Measurements from ENCODE around the gene TMEM80.
A peak's percentile ranks its signal among the peaks of the same experiment; 100 is the strongest.

The TMEM80 gene

DNA sequence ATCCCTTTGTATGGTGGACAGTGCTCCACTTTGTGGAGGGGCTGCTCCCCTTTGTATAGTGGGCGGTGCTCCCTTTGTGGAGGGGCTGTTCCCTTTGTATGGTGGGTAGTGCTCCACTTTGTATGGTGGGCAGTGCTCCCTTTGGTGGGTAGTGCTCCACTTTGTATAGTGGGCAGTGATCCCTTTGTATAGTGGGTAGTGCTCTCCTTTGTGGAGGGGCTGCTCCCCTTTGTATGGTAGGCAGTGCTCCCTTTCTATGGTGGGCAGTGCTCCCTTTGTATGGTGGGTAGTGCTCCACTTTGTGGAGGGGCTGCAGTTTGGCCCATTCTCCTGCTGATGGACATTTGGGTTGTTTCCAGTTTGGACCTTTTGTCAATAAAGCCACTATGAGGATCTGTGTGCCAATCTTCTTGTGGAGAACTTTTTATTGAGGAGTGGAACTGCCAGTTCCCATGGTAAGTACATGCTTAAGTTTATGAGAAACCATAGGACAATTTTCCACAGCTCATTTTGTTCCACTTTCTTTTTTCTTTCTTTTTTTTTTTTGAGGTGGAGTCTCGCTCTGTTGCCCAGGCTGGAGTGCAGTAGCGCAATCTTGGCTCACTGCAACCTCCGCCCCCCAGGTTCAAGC is 47.1 kb downstream of the TMEM80 start:
- DNase-seq (ENCODE audit: extremely low spot score) = no peak
- CTCF ChIA-PET = interaction anchor here (0.8 kb wide), 1 partner anchor 11 kb away, joined by 3 read pairs; no protein-coding TSS in a partner anchor
- POLR2A ChIA-PET = no interaction called here
- TF ChIP-seq ZNF384 (IDR thresholded peaks at IDR 0.05) (no peak; the same call in 1 of the 2 replicates), FOXM1 (IDR thresholded peaks at IDR 0.05; ENCODE audit: borderline replicate concordance) (no peak), FOXA1 (IDR thresholded peaks at IDR 0.05) (no peak), BHLHE40 (IDR thresholded peaks at IDR 0.05; ENCODE audit: borderline replicate concordance) (no peak)

GRCh38 chr11:745428-745827 is 49.8 kb downstream of the TMEM80 start:
- DNase-seq (ENCODE audit: extremely low spot score) = no peak
- POLR2A ChIA-PET = interaction anchor here (2.5 kb wide), 1 partner anchor 19 kb away, joined by 11 read pairs; no protein-coding TSS in a partner anchor
- CTCF ChIA-PET = interaction anchor here (2.1 kb wide), 1 partner anchor 17 kb away, joined by 5 read pairs; no protein-coding TSS in a partner anchor
- TF ChIP-seq ARNT (IDR thresholded peaks at IDR 0.05) (no peak), NFRKB (IDR thresholded peaks at IDR 0.05) (no peak), ZNF384 (IDR thresholded peaks at IDR 0.05) (no peak), BHLHE40 (IDR thresholded peaks at IDR 0.05; ENCODE audit: borderline replicate concordance) (no peak), L3MBTL2 (conservative IDR thresholded peaks at IDR 0.05) (no peak), ELF4 (IDR thresholded peaks at IDR 0.05) (no peak), FOXA1 (IDR thresholded peaks at IDR 0.05) (no peak), FOXM1 (IDR thresholded peaks at IDR 0.05; ENCODE audit: borderline replicate concordance) (no peak), SUZ12 (IDR thresholded peaks at IDR 0.05) (no peak), HDGF (IDR thresholded peaks at IDR 0.05; ENCODE audit: borderline replicate concordance) (no peak), SP1 (IDR thresholded peaks at IDR 0.05) (no peak), CTBP1 (IDR thresholded peaks at IDR 0.05; ENCODE audit: borderline replicate concordance) (no peak), LEF1 (IDR thresholded peaks at IDR 0.05; ENCODE audit: borderline replicate concordance) (no peak), TARDBP (IDR thresholded peaks at IDR 0.05) (no peak), FOXK2 (IDR thresholded peaks at IDR 0.05) (no peak)
- TF ChIP-seq, protein P1, sequence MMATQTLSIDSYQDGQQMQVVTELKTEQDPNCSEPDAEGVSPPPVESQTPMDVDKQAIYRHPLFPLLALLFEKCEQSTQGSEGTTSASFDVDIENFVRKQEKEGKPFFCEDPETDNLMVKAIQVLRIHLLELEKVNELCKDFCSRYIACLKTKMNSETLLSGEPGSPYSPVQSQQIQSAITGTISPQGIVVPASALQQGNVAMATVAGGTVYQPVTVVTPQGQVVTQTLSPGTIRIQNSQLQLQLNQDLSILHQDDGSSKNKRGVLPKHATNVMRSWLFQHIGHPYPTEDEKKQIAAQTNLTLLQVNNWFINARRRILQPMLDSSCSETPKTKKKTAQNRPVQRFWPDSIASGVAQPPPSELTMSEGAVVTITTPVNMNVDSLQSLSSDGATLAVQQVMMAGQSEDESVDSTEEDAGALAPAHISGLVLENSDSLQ (IDR thresholded peaks at IDR 0.05) = no peak

GRCh38 chr11:746289-747157 is 50.9 kb downstream of the TMEM80 start:
- TF ChIP-seq L3MBTL2 (conservative IDR thresholded peaks at IDR 0.05) = peak; percentile 49; the same call in 1 of the 2 replicates
- TF ChIP-seq FOXM1 (IDR thresholded peaks at IDR 0.05; ENCODE audit: borderline replicate concordance) = no peak
- no peak for TF ChIP-seq BHLHE40 (IDR thresholded peaks at IDR 0.05; ENCODE audit: borderline replicate concordance)
- TF ChIP-seq TARDBP (IDR thresholded peaks at IDR 0.05) = no peak
- no peak for TF ChIP-seq FOXK2 (IDR thresholded peaks at IDR 0.05)
- TF ChIP-seq HDGF (IDR thresholded peaks at IDR 0.05; ENCODE audit: borderline replicate concordance) = no peak
- TF ChIP-seq, protein P1 (IDR thresholded peaks at IDR 0.05) = no peak
- no peak for TF ChIP-seq SP1 (IDR thresholded peaks at IDR 0.05)
- ChIA-PET CTCF (interaction anchor here (0.6 to 1.0 kb wide), 4 partner anchors 17 to 165 kb away, joined by 3 read pairs; partner anchors contain the start of gene TMEM80), POLR2A (interaction anchor here (0.6 to 2.6 kb wide), 13 partner anchors 10 to 284 kb away, joined by 3 to 13 read pairs (median 3); no protein-coding TSS in a partner anchor)
- DNase-seq (ENCODE audit: extremely low spot score) = no peak

GRCh38 chr11:747158-748006 is 51.8 kb downstream of the TMEM80 start, which contains the start of gene TALDO1:
TSS of gene TALDO1 (plus strand) at chr11:747464. CDS start at chr11:747482, 18 bp downstream.
- POLR2A ChIA-PET = interaction anchor here (0.5 to 2.6 kb wide), 17 partner anchors 8 to 520 kb away, joined by 3 to 13 read pairs (median 3); no protein-coding TSS in a partner anchor
- no peak for TF ChIP-seq FOXM1 (IDR thresholded peaks at IDR 0.05; ENCODE audit: borderline replicate concordance)
- no peak for TF ChIP-seq SP1 (IDR thresholded peaks at IDR 0.05)
- TF ChIP-seq TARDBP (IDR thresholded peaks at IDR 0.05) = no peak
- no peak for TF ChIP-seq FOXK2 (IDR thresholded peaks at IDR 0.05)
- TF ChIP-seq BHLHE40 (IDR thresholded peaks at IDR 0.05; ENCODE audit: borderline replicate concordance) = no peak
- no peak for TF ChIP-seq CTBP1 (IDR thresholded peaks at IDR 0.05; ENCODE audit: borderline replicate concordance)
- no peak for TF ChIP-seq ARNT (IDR thresholded peaks at IDR 0.05)
- no peak for TF ChIP-seq FOXA1 (IDR thresholded peaks at IDR 0.05)
- TF ChIP-seq, protein P1 (IDR thresholded peaks at IDR 0.05) = no peak
- no peak for TF ChIP-seq LEF1 (IDR thresholded peaks at IDR 0.05; ENCODE audit: borderline replicate concordance)
- TF ChIP-seq SUZ12 (IDR thresholded peaks at IDR 0.05) = no peak
- TF ChIP-seq L3MBTL2 (conservative IDR thresholded peaks at IDR 0.05) = no peak
- DNase-seq (ENCODE audit: extremely low spot score) = peak; percentile 95
- CTCF ChIA-PET = interaction anchor here (0.6 to 1.6 kb wide), 3 partner anchors 20 to 51 kb away, joined by 3 to 6 read pairs (median 3); partner anchors contain the start of gene TMEM80

DNA sequence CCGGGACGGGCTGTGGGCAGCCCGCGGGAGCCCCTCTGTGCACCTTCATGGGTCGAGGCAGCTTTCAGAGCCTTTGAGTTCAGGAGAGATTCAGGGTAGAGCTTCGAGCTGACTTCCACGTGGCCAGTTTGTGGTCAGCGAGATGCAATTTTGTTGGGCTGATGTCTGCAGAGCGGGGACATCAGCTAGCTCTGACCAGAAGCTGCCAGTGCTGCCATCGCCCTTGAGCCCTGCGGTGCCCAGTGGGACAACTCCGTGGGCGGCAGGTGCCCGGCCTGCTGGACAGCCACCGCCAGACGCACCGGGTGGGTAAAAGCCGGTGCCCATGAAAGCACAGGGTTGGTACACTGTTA is 52.4 kb downstream of the TMEM80 start:
- DNase-seq (ENCODE audit: extremely low spot score) = no peak
- POLR2A ChIA-PET = interaction anchor here (0.5 to 2.6 kb wide), 12 partner anchors 9 to 520 kb away, joined by 3 to 13 read pairs (median 4); no protein-coding TSS in a partner anchor
- TF ChIP-seq L3MBTL2 (conservative IDR thresholded peaks at IDR 0.05) (peak; percentile 89), FOXK2 (IDR thresholded peaks at IDR 0.05) (no peak), SUZ12 (IDR thresholded peaks at IDR 0.05) (no peak)
- TF ChIP-seq, protein P1 (IDR thresholded peaks at IDR 0.05) = no peak
- CTCF ChIA-PET = interaction anchor here (1.6 kb wide), 1 partner anchor 21 kb away, joined by 6 read pairs; no protein-coding TSS in a partner anchor
